GM18519 (cell line): Measurements from ENCODE around the gene CPXM2.

Source experiments
- ATAC-seq: cut with Tn5 transposase; IDR thresholded peaks from one replicate; pipeline ENCODE4 v1.9.1; 2021; ENCODE audit warnings: mild to moderate bottlenecking, moderate library complexity; ENCODE audit not compliant: unreplicated experiment, low FRiP score

Gene CPXM2

GRCh38 chr10:123704812-123705211 is 186.8 kb downstream of the CPXM2 start:
- ATAC-seq = no peak

GRCh38 chr10:123704076-123704475 is 187.5 kb downstream of the CPXM2 start:
- no peak for ATAC-seq

GRCh38 chr10:123703195-123703790 is 188.3 kb downstream of the CPXM2 start:
- no peak for ATAC-seq
